H1 (cell line): ENCODE measurements around the gene FBLN5. TPM values are rescaled to one million over a fixed set of nuclear protein-coding genes. Genes with fewer than 3 reads are reported as not detected.

Experiments
- CTCF ChIA-PET: fragments of 300-600 bp; sonication (Branson Sonifier 250); formaldehyde crosslinking; loops from one replicate; lab custom pipeline; 2021; ENCODE audit not compliant: partially characterized antibody; lab: Charles Lee
- POLR2A ChIA-PET: fragments of 300-600 bp; sonication (Branson Sonifier 250); formaldehyde crosslinking; loops from one replicate; lab custom pipeline; 2021; ENCODE audit warnings: inconsistent platforms; ENCODE audit not compliant: partially characterized antibody; lab: Charles Lee
- DNase-seq, 2 experiments: peaks; one replicate each; pipeline versions ENCODE4 v3.0.0 to v3.0.0-alpha.2; 2010 to 2022; ENCODE audit warnings: low spot score in 2 of 2, low read depth in 1 of 2, mixed read lengths in 1 of 2
- FAIRE-seq: peaks from 2 replicates; lab custom pipeline; 2011; peaks lifted over from hg19 to GRCh38; lab: Jason Lieb, UNC
- H2AFZ ChIP-seq: 2 replicates; pipeline ENCODE4 v1.8.1; 2012; ENCODE audit warnings: low read length, inconsistent platforms
- H2AK5ac ChIP-seq: 2 replicates; pipeline ENCODE4 v1.6.1; 2013; ENCODE audit warnings: low read depth, low read length
- H2BK120ac ChIP-seq: replicated peaks from 2 replicates; pipeline ENCODE3; 2013; ENCODE audit warnings: low read depth, low read length, inconsistent platforms
- H2BK12ac ChIP-seq: 2 replicates; pipeline ENCODE4 v1.6.1; 2013; ENCODE audit warnings: low read depth, low read length
- H2BK15ac ChIP-seq: 2 replicates; pipeline ENCODE4 v1.6.1; 2013; ENCODE audit warnings: low read length
- H2BK20ac ChIP-seq: 2 replicates; pipeline ENCODE4 v1.6.1; 2013; ENCODE audit warnings: low read length
- H2BK5ac ChIP-seq: 2 replicates; pipeline ENCODE4 v1.6.1; 2013; ENCODE audit warnings: low read depth, low read length
- H3K14ac ChIP-seq: 2 replicates; pipeline ENCODE4 v1.6.1; 2013; ENCODE audit warnings: inconsistent platforms; ENCODE audit not compliant: insufficient read length
- H3K18ac ChIP-seq: 2 replicates; pipeline ENCODE4 v1.6.1; 2013; ENCODE audit warnings: low read length; ENCODE audit errors: extremely low read depth
- H3K23ac ChIP-seq: 2 replicates; pipeline ENCODE4 v1.6.1; 2013; ENCODE audit warnings: inconsistent platforms; ENCODE audit not compliant: insufficient read length
- H3K23me2 ChIP-seq: 2 replicates; pipeline ENCODE4 v1.6.1; 2013; ENCODE audit warnings: low read depth, low read length
- H3K27ac ChIP-seq: 2 replicates; pipeline ENCODE4 v1.6.1; 2011; ENCODE audit warnings: low read depth, low read length, inconsistent platforms
- H3K27me3 ChIP-seq, 4 experiments: replicated peaks in 1 of 4; 1 replicate in 1 of 4; 2 replicates in 3 of 4; pipeline versions ENCODE4 v1.6.1 to v1.8.1; 2011 to 2013; ENCODE audit warnings: low read length in 3 of 4, mild to moderate bottlenecking in 3 of 4, inconsistent platforms in 2 of 4, mixed read lengths in 2 of 4, moderate library complexity in 1 of 4; ENCODE audit not compliant: control insufficient read depth in 3 of 4, insufficient read depth in 3 of 4; ENCODE audit errors: extremely low read depth in 1 of 4
- H3K36me3 ChIP-seq, 4 experiments: 2 replicates each; pipeline versions ENCODE4 v1.6.1 to v1.8.1; 2011 to 2013; ENCODE audit warnings: mild to moderate bottlenecking in 4 of 4, low read length in 3 of 4, moderate library complexity in 2 of 4, control low read depth in 1 of 4, inconsistent platforms in 1 of 4; ENCODE audit not compliant: insufficient read depth in 4 of 4, control insufficient read depth in 2 of 4
- H3K4ac ChIP-seq: replicated peaks from 2 replicates; pipeline ENCODE3; 2013; ENCODE audit warnings: low read length, low read depth, mixed read lengths, inconsistent platforms; ENCODE audit not compliant: insufficient read length
- H3K4me1 ChIP-seq, 4 experiments: replicated peaks in 1 of 4; 1 replicate in 1 of 4; 2 replicates in 3 of 4; pipeline versions ENCODE4 v1.6.1 to v1.8.1; 2011 to 2013; ENCODE audit warnings: low read length in 3 of 4, inconsistent platforms in 2 of 4, mixed read lengths in 1 of 4; ENCODE audit not compliant: insufficient read depth in 4 of 4, control insufficient read depth in 3 of 4
- H3K4me2 ChIP-seq, 2 experiments: 2 replicates each; pipeline versions ENCODE4 v1.6.1 to v1.8.1; 2011 to 2013; ENCODE audit warnings: low read depth in 2 of 2, low read length in 2 of 2, control low read depth in 1 of 2, inconsistent platforms in 1 of 2, mild to moderate bottlenecking in 1 of 2; ENCODE audit not compliant: insufficient read depth in 1 of 2
- H3K4me3 ChIP-seq, 4 experiments: fragments of 200-600, 300-600 bp in 1 of 4; sonication (generic), shearing (Covaris generic), sonication (Bioruptor Twin) in 1 of 4; 2 replicates each; pipeline versions ENCODE4 v1.5.1 to v1.8.1; 2011 to 2016; ENCODE audit warnings: low read length in 4 of 4, low read depth in 3 of 4, control low read depth in 2 of 4, inconsistent platforms in 2 of 4, mild to moderate bottlenecking in 2 of 4, mixed read lengths in 1 of 4, moderate library complexity in 1 of 4; ENCODE audit not compliant: insufficient read depth in 2 of 4; ENCODE audit errors: extremely low read depth in 1 of 4
- H3K56ac ChIP-seq: replicated peaks from 2 replicates; pipeline ENCODE3; 2013; ENCODE audit warnings: low read depth, mild to moderate bottlenecking, mixed read lengths, low read length, inconsistent platforms; ENCODE audit not compliant: insufficient read length
- H3K79me1 ChIP-seq: 2 replicates; pipeline ENCODE4 v1.6.1; 2013; ENCODE audit warnings: low read depth, low read length, control low read depth
- H3K79me2 ChIP-seq, 2 experiments: 2 replicates each; pipeline versions ENCODE4 v1.6.1 to v1.8.1; 2012 to 2013; ENCODE audit warnings: low read length in 2 of 2, mild to moderate bottlenecking in 2 of 2, inconsistent platforms in 1 of 2; ENCODE audit not compliant: insufficient read depth in 2 of 2, control insufficient read depth in 1 of 2
- H3K9ac ChIP-seq, 4 experiments: replicated peaks in 1 of 4; 1 replicate in 1 of 4; 2 replicates in 3 of 4; pipeline versions ENCODE4 v1.6.1 to v1.8.1; 2011 to 2013; ENCODE audit warnings: low read depth in 3 of 4, low read length in 3 of 4, control low read depth in 2 of 4, mild to moderate bottlenecking in 2 of 4, moderate library complexity in 2 of 4, inconsistent platforms in 1 of 4; ENCODE audit errors: extremely low read depth in 1 of 4
- H3K9me3 ChIP-seq, 2 experiments: 2 replicates each; pipeline versions ENCODE4 v1.6.1 to v1.8.1; 2012 to 2013; ENCODE audit warnings: mild to moderate bottlenecking in 2 of 2, moderate library complexity in 2 of 2, control low read depth in 1 of 2, inconsistent platforms in 1 of 2, low read depth in 1 of 2, low read length in 1 of 2, mixed read lengths in 1 of 2; ENCODE audit not compliant: insufficient read depth in 2 of 2
- H4K20me1 ChIP-seq, 2 experiments: replicated peaks in 1 of 2; 2 replicates each; pipeline versions ENCODE3 to v1.8.1; 2011 to 2013; ENCODE audit warnings: inconsistent platforms in 2 of 2, low read length in 2 of 2, mild to moderate bottlenecking in 1 of 2; ENCODE audit not compliant: insufficient read depth in 2 of 2, control insufficient read depth in 1 of 2
- H4K5ac ChIP-seq: 2 replicates; pipeline ENCODE4 v1.6.1; 2013; ENCODE audit warnings: low read length, low read depth, mixed read lengths, inconsistent platforms; ENCODE audit not compliant: insufficient read length
- H4K8ac ChIP-seq: 2 replicates; pipeline ENCODE4 v1.8.0; 2013; ENCODE audit warnings: mild to moderate bottlenecking, moderate library complexity, low read length, inconsistent platforms; ENCODE audit not compliant: insufficient read depth; ENCODE audit errors: extremely low read depth
- H4K91ac ChIP-seq: replicated peaks from 2 replicates; pipeline ENCODE3; 2013; ENCODE audit warnings: low read length, mixed read lengths, inconsistent platforms; ENCODE audit not compliant: insufficient read length
- SP2 ChIP-seq: IDR thresholded peaks from 2 replicates; pipeline ENCODE4 v1.6.1; 2012; ENCODE audit warnings: mild to moderate bottlenecking, low read length, inconsistent platforms
- WGBS, 2 experiments: shearing (Covaris generic) in 1 of 2; methylation state at CpG; one replicate each; pipeline versions ENCODE4 v1.1.6 to v1.1.7; 2013 to 2015; ENCODE audit warnings: low lambda C conversion rate in 2 of 2, mixed read lengths in 2 of 2, inconsistent platforms in 1 of 2, low coverage in 1 of 2, missing lambda C conversion rate in 1 of 2; ENCODE audit not compliant: insufficient replicate concordance in 2 of 2, insufficient coverage in 1 of 2, insufficient read length in 1 of 2; ENCODE audit errors: extremely low coverage in 1 of 2, missing lambda C conversion rate in 1 of 2; 5-methylcytosine and 5-hydroxymethylcytosine counted together
- polyA plus RNA-seq, 7 experiments: library from polyadenylated mRNA; depleted of rRNA in 3 of 7; stranded (reverse) in 5 of 7; unstranded in 2 of 7; fragments of >200 nt in 5 of 7; fragments of 200-250 nt in 2 of 7; gene quantifications; 1 replicate in 5 of 7; 2 replicates in 1 of 7; 4 replicates in 1 of 7; pipeline versions ENCODE4 v1.2.1 to v1.2.3, GENCODE V29; 2011 to 2013; ENCODE audit warnings: missing spikeins in 2 of 7, mixed read lengths in 2 of 7
- total RNA-seq: library from RNA; stranded (reverse); fragmentation: NEBNext Ultra II Directional; extraction: Animal tissue kit (Norgen Biotek cat#: 25700); gene quantifications from 2 replicates; pipeline ENCODE4 v1.2.1, GENCODE V29; 2021

FBLN5 gene
- total and polyA plus RNA-seq, 2 of the 8 experiments (the other 6 are each of a cell fraction or from before 2014, with no cell fraction given), result 0.88 to 3.5 TPM

DNA sequence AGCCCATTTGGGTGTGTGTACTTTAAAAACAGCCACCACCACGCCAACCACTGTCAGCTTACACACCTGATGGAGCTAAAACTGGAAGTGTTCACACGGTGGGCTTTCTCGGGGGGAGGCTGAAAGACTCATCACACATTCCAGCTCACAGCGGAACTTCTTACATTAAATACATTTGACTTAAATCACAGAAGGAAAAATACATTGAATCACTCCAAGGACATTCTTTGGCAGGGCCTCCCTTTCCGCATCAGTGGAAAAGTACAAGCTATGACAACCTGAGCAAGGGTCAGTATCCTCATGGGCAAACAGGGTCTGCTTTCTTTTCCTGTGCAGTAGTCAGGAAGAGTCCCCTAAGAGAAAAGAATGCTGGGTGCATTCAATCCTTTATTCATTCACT, 49.1 kb downstream of the FBLN5 start:
- Histone ChIP-seq H3K9ac (no peak overlapping the region), H3K4me2 (no peak overlapping the region), H3K4me1 (peaks cover 0 to 4% (median 1%) of the 10 kb centered on the region in 4 experiments; a peak in 3 of 7 replicates), H3K14ac (no peak overlapping the region), H3K18ac (no peak overlapping the region), H4K8ac (no peak overlapping the region), H3K23me2 (no peaks in the 10 kb centered on the region), H4K91ac (no peak overlapping the region), H3K79me1 (no peaks in the 10 kb centered on the region), H2BK12ac (no peak overlapping the region), H2AK5ac (no peak overlapping the region), H3K27ac (no peak overlapping the region), H2BK5ac (no peak overlapping the region), H3K4me3 (no peak overlapping the region), H4K5ac (no peak overlapping the region), H2BK120ac (no peak overlapping the region), H3K9me3 (no peaks in the 10 kb centered on the region), H3K23ac (no peak overlapping the region), H2BK15ac (no peak overlapping the region), H3K36me3 (no peaks in the 10 kb centered on the region), H3K79me2 (no peaks in the 10 kb centered on the region), H3K27me3 (peaks cover 0 to 1% (median 0%) of the 10 kb centered on the region in 4 experiments; a peak in 1 of 7 replicates), H3K4ac (no peak overlapping the region), H4K20me1 (peaks cover 0 to under 1% of the 10 kb centered on the region in 2 experiments), H3K56ac (no peak overlapping the region), H2BK20ac (no peak overlapping the region), H2AFZ (no peak overlapping the region)
- ChIA-PET POLR2A (no interaction called here), CTCF (interaction anchor here (0.6 to 2.4 kb wide), 10 partner anchors 9 to 1215 kb away, joined by 3 to 11 read pairs (median 4); no protein-coding TSS in a partner anchor)
- FAIRE-seq (no peak), DNase-seq (no peak)
- WGBS, 2 experiments, result 88% methylated on average over 5 of the region's 5 CpGs; no CpG with 5 or more reads in 1 of the 2 experiments
- no peak for TF ChIP-seq SP2
